Neutrophil (primary cell): ENCODE results near the gene CAPZA2.
"Not testable (repeated sequence)": the region's sequence is repeated elsewhere in the genome, so short reads cannot be mapped to it uniquely, and the experiment has no call there.

Experiments
- H3K27ac ChIP-seq: fragments of 200-600 bp; sonication (generic); 2 replicates; pipeline ENCODE4 v1.5.1; 2016; ENCODE audit warnings: mild to moderate bottlenecking, moderate library complexity
- H3K27me3 ChIP-seq: fragments of 200-600 bp; sonication (generic); 2 replicates; pipeline ENCODE4 v1.6.0; 2016; ENCODE audit warnings: mild to moderate bottlenecking
- H3K36me3 ChIP-seq: fragments of 200-600 bp; sonication (generic); 2 replicates; pipeline ENCODE4 v1.5.1; 2017
- H3K4me1 ChIP-seq, 2 experiments: fragments of 200-600 bp in 1 of 2; sonication (generic) in 1 of 2; 1 replicate in 1 of 2; 2 replicates in 1 of 2; pipeline versions ENCODE4 v1.5.1 to v1.6.1; 2013 to 2016; ENCODE audit warnings: low read depth in 1 of 2, low read length in 1 of 2, mild to moderate bottlenecking in 1 of 2, moderate library complexity in 1 of 2; ENCODE audit not compliant: control insufficient read depth in 1 of 2, insufficient read depth in 1 of 2
- H3K4me3 ChIP-seq, 2 experiments: fragments of 200-600 bp in 1 of 2; sonication (generic) in 1 of 2; 1 replicate in 1 of 2; 2 replicates in 1 of 2; pipeline ENCODE4 v1.5.1; 2013 to 2016; ENCODE audit warnings: low read depth in 1 of 2, low read length in 1 of 2, mild to moderate bottlenecking in 1 of 2, moderate library complexity in 1 of 2
- H3K9me3 ChIP-seq: fragments of 200-600 bp; sonication (generic); 2 replicates; pipeline ENCODE4 v1.5.1; 2016
- TF ChIP-seq, protein P1 (sequence below): fragments of 200-600 bp; sonication (generic); IDR thresholded peaks from 2 replicates; pipeline ENCODE4 v1.5.1; 2016; ENCODE audit warnings: antibody characterized with exemption

The CAPZA2 gene

GRCh38 chr7:116929021-116929420 is 66.6 kb downstream of the CAPZA2 start:
- no peaks in the 10 kb centered on the region for H3K9me3 ChIP-seq
- peaks cover 4% of the 10 kb centered on the region for H3K27me3 ChIP-seq
- TF ChIP-seq, protein P1, sequence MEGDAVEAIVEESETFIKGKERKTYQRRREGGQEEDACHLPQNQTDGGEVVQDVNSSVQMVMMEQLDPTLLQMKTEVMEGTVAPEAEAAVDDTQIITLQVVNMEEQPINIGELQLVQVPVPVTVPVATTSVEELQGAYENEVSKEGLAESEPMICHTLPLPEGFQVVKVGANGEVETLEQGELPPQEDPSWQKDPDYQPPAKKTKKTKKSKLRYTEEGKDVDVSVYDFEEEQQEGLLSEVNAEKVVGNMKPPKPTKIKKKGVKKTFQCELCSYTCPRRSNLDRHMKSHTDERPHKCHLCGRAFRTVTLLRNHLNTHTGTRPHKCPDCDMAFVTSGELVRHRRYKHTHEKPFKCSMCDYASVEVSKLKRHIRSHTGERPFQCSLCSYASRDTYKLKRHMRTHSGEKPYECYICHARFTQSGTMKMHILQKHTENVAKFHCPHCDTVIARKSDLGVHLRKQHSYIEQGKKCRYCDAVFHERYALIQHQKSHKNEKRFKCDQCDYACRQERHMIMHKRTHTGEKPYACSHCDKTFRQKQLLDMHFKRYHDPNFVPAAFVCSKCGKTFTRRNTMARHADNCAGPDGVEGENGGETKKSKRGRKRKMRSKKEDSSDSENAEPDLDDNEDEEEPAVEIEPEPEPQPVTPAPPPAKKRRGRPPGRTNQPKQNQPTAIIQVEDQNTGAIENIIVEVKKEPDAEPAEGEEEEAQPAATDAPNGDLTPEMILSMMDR, result no peak
- no peak overlapping the region for H3K27ac ChIP-seq
- H3K36me3 ChIP-seq, result no peaks in the 10 kb centered on the region
- H3K4me1 ChIP-seq, result no peaks in the 10 kb centered on the region
- no peak overlapping the region for H3K4me3 ChIP-seq

DNA sequence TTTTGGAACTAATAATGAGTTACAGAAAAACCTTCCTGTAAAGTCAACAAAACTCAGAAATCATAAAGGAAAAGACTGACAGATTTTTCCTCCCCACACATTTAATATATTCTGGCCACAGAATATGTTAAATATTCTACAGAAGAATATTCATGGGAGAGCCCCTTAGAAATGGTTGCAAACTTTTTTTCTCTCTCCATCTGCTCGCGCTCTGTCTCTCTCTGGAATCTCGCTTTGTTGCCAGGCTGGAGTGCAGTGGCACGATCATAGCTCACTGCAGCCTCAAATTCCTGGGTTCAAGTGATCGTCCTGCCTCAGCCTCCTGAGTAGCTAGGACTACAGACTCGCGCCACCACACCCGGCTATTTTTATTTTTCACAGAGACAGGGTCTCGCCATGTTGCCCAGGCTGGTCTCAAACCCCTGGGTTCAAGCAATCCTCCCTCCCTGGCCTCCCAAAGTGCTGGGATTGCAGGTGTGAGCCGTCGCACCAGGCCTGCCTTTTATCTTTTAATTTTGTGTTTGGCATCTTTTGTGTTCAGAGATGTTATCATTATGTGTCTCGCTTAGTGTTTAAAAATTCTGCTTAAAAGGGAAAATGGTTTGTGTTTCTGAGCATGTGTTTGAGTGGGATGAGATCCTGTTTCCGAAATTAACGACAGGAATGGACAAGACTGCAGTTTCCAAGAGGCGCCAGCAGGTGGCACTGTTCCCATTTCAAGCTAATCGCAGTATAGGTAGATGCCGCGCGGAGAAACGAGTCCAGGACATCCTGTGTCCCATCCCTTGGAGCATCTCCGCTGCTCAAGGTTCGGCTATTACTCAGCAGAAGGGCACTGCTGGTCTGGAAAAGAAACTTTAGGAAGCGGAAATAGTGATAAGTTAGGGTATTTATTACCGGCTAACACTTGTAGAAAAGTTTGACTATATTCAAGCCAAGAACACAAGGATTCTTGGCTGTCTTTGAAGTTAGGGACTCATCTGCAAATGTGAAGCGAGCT is 67.8 kb downstream of the CAPZA2 start:
- H3K36me3 ChIP-seq, result no peaks in the 10 kb centered on the region
- no peak overlapping the region for H3K27ac ChIP-seq
- H3K9me3 ChIP-seq, result no peaks in the 10 kb centered on the region
- no peaks in the 10 kb centered on the region for H3K4me1 ChIP-seq
- TF ChIP-seq, protein P1, result peak; percentile 93
- H3K4me3 ChIP-seq, result no peak overlapping the region
- H3K27me3 ChIP-seq, result peaks cover under 1% of the 10 kb centered on the region

- Histone ChIP-seq H3K4me3 (no peak overlapping the region), H3K27me3 (no peaks in the 10 kb centered on the region), H3K4me1 (no peaks in the 10 kb centered on the region), H3K27ac (no peak overlapping the region), H3K36me3 (no peaks in the 10 kb centered on the region), H3K9me3 (no peaks in the 10 kb centered on the region)
- TF ChIP-seq, protein P1, result no peak
Measured at GRCh38 chr7:116932566-116932965, 70.2 kb downstream of the CAPZA2 start.

DNA sequence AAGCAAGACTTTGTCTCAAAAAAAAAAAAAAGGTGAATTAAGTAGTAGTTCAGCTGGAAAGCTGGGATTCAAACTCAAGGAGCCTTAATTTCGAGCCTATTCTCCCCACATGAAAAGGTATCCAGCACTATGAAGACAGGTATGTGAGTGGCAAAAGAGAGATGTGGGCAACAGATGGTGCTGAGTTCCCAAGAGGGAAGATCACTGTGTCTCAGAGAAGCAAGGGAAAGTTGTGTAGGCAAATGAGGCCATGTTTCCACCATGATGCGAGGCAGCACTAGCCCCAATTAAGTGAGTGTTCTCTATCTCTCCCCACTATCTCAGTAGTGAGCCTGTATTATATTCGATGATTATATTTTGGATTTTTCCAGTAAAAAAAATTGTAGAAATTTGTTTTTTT is 71.1 kb downstream of the CAPZA2 start:
- TF ChIP-seq, protein P1, result no peak
- Histone ChIP-seq H3K36me3 (no peaks in the 10 kb centered on the region), H3K4me3 (no peak overlapping the region), H3K9me3 (no peaks in the 10 kb centered on the region), H3K4me1 (no peaks in the 10 kb centered on the region), H3K27ac (no peak overlapping the region), H3K27me3 (no peaks in the 10 kb centered on the region)

DNA sequence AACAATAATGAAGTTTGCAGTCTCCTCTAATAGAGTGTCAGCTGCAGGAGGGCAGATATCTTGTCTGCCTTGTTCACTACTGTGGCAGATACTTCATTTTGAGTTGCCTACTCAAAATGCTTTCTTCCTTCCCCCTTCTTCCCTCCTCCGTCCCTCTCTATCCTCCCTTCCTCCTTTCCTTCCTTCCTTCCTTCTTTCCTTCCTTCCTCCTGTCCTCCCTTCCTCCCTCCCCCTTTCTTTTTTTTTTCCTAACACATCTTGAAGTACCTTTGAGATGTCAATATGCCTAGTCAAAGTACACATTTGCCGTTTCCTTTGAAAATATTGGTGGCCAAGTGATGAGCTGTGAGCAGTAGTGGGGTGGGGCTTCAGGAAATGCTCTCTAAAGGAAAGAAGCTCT is 72.2 kb downstream of the CAPZA2 start:
- Histone ChIP-seq H3K36me3 (no peaks in the 10 kb centered on the region), H3K4me1 (no peaks in the 10 kb centered on the region), H3K9me3 (no peaks in the 10 kb centered on the region), H3K27ac (no peak overlapping the region), H3K27me3 (no peaks in the 10 kb centered on the region), H3K4me3 (no peak overlapping the region)
- TF ChIP-seq, protein P1, result no peak

- not testable (repeated sequence) for H3K27me3 ChIP-seq, H3K36me3 ChIP-seq, H3K4me3 ChIP-seq, H3K4me1 ChIP-seq, H3K9me3 ChIP-seq, H3K27ac ChIP-seq
Measured at GRCh38 chr7:116936844-116937243, 74.5 kb downstream of the CAPZA2 start.
